Activated T-helper 9 cell treated with anti-CD3 and anti-CD28 coated beads, Interleukin-2, amount 50 U/mL, for 16 hours (primary cell): ENCODE results near the gene SEPTIN5.

Experiments used
- DNase-seq: peaks from one replicate; pipeline ENCODE4 v3.0.0-alpha.2; 2020; ENCODE audit warnings: low read depth

Gene SEPTIN5

DNA sequence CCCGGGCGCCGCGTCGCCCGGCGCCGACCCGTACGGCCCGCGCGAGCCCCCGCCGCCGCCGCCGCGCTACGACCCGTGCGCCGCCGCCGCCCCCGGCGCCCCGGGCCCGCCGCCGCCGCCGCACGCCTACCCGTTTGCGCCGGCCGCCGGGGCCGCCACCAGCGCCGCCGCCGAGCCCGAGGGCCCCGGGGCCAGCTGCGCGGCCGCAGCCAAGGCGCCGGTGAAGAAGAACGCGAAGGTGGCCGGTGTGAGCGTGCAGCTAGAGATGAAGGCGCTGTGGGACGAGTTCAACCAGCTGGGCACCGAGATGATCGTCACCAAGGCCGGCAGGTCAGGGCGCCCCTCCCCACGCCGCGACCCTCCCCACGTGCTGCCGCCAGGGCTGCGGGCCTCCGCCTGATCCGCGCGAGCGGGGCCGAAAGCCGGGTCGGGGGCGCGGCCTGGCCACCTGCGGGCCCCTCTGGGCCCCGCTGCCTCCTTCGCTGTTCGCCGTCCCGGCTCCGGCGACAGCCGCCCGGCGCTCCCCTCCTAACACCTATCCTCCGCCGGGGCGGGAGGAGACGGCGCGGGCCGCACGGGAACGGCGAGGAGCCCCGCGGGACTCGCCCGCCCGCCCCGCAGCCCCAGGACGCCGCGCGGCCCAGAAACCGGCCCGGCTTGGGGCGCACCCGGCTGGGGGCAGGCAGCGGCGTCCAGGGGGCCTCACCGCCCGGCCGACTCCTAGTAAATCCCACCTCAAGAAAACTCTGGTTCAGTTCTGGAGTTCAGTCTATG lies 46.8 kb downstream of the SEPTIN5 start:
- no peak for DNase-seq

DNA sequence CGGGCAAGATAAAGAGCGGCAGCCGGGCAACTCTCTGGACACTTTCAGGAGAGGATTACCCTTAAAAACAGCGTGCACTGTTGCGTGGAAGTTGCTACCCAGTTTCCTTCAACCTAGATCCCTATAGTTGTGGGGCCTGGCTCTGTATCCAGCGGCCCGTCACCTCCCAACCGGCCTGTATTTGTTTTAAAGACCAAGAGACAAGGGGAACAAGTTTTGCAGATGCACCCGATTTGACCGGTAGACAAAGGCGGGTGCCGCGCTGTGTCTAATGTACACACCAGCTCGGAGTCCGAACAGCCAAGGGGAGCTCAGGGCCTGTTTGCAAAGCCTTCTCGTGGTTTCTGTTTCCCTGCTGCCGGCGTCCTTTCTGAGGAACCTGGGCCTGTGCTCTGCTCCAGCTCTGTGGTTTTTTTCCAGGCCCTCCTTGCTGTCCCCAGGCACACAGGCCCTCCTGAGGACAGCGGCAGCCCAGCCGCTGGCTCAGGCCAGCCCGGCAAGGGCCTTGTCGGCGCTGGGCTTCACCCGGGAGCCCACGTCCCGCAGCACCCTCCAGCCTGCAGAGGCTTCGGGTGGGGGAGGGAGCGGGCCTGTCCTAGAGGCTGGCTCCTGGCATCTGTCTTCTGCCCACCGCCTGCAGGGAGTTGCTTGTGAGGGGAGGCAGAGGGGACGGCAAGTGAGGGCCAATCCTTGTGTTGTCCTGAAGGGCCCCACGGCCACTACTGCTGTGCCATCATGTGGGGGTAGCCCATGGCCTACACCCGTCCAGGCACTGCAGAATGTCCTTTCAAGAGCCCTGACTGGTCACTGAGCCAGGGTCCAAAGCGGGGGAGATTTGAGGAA lies 47.6 kb downstream of the SEPTIN5 start:
- DNase-seq, result no peak

DNA sequence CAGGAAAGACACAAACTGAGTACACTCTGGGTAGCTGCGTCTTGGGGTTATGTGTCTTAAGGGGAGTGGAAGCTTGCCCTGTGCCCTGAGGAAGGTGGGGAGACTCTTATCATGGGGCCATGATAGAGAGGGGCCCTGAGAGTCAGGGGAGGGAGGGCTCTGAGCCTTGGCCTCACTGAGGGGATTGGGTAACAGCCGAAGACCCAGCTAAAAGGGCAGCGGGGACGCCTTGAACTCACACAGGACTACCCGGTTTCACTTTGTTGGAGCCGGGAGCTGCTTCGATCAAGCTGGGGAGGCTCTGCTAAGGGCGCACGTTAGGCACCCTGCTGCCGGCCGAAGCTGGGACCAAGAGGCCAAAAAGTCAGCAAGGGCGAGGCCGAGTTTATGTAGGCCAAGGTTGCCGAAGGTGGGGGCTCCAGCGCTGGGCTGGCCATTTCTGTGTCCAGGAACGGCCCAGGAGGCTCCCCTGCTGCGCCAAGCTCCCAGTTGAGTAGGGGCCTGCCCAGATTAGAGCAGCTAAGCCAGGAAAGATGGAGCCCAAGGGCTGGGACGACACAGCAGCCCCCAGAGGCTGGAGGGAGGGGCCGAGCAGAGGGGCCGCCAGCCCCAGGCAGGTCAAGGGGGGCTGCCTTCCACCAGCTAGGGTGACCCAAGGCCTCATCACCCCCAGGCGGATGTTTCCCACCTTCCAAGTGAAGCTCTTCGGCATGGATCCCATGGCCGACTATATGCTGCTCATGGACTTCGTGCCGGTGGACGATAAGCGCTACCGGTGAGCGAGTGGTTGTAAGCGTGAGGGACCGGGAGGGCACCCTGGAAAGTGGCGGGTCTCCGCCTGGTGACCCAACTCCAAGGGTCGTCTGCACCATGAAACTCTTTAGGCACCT lies 48.5 kb downstream of the SEPTIN5 start:
- DNase-seq, result no peak

DNA sequence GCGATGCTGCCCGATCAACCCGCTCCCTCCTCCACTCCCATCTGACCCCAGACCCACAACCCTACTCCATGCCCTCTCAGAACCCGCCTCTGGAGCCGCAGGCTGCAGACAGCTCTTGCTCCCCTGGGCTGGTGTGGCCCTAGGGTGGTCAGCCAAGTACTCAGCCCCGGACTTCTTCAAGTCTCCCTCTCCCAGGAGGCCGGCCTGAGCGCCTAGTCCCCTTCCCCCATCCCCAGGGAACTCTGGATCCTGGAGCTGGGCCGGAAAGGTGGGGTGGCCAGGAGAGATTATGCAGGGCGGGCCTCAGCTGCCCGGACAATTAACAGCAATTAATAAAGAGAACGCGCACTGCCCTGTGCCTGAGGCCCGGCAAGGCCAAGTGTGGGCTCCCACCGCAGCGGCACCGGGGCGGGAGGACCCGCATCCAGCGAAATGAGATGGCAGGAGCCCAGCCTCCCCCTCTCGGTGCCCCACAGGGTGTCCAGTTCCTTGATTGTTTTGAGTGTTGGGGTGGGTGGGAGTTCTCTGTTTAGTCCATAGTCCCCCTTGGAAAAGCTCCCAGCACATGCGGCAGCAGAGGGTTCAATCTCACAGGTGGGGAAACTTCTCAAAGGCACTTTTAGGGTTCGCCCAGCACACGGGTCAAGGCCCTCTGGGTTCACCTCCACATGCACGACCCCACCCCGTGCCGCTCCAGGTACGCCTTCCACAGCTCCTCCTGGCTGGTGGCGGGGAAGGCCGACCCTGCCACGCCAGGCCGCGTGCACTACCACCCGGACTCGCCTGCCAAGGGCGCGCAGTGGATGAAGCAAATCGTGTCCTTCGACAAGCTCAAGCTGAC lies 49.4 kb downstream of the SEPTIN5 start:
- no peak for DNase-seq

DNA sequence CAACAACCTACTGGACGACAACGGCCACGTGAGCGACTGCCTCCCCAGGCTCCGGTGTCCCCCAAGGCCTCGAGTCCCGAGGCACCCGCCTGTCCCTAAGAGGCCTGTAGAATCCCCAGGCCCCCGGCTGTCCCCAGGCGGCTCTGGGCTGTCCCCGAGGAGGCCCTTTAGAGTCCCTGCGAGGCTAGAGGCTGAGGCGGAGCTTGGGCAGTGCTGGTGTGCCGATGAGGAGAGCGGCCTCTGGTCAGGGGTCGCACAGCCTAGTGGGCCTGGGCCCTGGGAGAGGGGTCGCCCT lies 49.9 kb downstream of the SEPTIN5 start:
- DNase-seq, result no peak

DNA sequence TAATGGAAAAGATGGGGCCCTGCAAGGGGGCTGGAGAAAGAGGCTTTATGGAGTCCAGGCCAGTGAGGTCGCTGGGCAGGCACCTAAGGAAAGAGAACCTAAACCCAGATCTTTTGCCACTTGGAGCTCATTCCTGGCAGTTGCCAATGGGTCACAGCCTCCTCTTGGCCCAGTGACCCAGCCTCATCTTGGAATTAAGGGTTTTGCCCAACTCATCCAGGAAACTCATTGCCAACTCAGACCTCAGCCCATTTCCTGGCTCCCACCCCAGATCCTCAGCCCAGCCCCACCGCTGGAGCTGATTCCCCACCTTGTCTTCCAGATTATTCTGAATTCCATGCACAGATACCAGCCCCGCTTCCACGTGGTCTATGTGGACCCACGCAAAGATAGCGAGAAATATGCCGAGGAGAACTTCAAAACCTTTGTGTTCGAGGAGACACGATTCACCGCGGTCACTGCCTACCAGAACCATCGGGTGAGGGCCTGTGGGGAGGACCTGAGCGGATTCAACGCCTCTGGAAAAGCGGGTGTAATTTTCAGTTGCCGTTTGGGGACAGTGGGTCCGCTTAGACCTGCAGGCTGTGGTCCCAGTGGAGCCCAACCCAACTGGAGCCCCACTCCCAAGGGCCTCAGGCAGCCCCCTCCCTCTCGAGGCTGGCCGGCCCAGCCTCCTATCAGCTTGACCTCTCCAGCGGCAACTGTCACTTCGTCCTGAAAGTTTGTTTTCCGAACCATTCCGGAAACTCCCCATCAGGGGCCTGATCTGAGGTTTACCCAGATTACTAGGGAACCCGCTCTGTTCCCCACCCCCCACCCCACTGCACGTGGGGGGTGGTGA lies 50.6 kb downstream of the SEPTIN5 start:
- DNase-seq, result no peak

DNA sequence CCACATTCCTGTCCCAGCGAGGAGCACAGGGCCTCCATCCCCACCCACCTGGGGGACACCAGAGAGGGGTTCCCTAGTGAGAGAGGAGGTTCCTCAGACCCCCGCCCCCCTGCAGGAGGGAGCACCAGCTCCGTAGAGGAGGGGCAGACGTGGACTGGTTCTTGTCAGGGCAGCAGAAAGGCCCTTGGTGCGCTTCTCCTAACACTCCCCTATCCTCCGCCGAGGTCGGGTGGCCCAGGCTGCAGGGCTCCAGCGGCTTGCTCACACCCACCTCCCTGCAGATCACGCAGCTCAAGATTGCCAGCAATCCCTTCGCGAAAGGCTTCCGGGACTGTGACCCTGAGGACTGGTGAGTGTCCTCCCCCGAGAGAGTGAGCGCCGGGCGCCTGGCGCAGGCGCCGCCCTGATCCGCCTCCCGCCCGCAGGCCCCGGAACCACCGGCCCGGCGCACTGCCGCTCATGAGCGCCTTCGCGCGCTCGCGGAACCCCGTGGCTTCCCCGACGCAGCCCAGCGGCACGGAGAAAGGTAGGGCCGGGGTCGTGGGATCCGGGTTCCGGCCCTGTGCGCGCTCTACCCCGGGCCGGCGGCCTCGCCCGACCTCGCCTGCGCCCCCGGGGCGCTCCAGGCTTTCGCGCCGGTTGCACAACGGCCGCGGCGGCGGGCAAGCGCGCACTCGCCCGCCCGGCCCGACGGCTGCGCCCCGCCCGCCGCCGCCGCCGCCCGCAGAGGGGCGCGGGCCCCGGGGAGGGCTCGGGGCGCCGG lies 51.4 kb downstream of the SEPTIN5 start:
- no peak for DNase-seq

DNA sequence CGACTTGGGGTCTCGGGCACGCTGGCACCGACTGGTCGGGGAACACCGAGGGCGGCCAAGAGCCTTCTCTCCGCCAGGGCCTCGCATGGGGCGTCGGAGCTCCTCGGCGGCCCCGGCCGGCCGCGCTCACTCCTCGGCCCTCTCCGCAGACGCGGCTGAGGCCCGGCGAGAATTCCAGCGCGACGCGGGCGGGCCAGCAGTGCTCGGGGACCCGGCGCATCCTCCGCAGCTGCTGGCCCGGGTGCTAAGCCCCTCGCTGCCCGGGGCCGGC lies 51.9 kb downstream of the SEPTIN5 start:
- DNase-seq, result no peak

DNA sequence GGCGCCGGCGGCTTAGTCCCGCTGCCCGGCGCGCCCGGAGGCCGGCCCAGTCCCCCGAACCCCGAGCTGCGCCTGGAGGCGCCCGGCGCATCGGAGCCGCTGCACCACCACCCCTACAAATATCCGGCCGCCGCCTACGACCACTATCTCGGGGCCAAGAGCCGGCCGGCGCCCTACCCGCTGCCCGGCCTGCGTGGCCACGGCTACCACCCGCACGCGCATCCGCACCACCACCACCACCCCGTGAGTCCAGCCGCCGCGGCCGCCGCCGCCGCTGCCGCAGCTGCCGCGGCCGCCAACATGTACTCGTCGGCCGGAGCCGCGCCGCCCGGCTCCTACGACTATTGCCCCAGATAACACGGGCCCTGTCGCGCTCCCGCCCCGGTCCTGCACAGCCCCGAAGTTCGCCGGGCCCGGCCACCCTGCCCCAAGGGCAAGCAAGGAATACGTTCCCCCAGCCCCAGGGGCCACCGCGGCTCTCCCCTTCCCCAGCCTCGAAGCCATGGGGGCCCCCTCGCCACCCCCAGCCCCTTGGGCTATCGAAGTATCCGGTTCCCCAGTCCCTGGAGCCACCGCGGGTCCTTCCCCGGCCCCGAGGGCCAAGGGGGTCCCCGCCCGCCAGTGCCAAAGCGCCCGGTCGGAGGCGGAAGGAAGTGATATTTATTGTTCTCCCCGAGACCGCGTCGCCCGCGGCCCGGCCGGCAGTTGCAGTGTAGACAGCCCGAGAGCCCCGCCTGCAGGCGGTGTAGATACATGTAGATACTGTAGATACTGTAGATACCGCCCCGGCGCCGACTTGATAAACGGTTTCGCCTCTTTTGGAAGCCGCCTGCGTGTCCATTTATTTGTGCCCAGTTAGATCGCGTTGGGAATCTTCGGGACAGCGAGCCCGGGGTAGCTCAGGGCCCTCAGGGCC lies 52.5 kb downstream of the SEPTIN5 start:
- no peak for DNase-seq

DNA sequence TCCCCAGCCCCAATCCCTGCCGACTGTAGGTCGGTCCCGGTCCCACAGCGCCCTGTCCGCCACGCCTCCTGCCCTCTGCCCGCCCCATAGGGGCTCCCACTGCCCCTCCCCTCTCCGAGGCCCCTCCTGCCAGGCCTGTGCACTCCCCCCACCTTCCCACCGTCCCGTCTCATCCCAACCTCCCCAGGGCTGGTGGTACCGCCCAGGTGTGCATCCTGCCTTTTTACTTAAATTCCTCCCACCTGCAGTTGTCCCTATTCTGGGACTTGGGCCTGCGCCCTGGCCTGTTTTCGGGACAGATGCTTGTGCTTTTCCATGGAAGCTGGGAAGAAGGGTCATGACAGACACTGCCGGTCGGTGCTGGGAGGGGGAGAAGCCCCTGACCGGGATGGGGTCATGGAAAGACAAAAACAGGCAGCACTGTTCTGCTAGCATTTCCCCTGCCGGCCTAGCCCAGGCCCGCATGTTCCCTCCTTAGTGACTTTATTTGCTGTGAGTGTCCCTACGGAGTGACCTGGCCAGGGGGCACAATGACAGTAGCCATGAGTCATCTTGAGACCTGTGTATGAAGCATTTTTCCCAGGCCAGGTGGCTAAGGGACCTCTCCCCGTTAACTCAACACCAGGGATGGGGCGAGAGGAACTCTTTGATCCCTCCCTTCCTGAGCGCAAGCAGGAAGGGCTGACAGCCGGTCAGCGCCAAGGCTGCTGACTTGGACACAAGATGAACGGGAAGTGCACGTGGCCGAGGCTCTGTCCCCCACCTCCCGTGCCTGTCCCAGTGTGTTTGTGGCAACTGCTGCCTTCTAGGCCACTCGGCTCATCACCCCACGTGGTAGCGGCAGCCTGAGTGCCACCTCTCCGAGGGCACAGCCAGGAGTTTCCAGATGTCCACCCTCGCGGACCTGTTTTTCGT lies 53.4 kb downstream of the SEPTIN5 start:
- DNase-seq, result no peak

DNA sequence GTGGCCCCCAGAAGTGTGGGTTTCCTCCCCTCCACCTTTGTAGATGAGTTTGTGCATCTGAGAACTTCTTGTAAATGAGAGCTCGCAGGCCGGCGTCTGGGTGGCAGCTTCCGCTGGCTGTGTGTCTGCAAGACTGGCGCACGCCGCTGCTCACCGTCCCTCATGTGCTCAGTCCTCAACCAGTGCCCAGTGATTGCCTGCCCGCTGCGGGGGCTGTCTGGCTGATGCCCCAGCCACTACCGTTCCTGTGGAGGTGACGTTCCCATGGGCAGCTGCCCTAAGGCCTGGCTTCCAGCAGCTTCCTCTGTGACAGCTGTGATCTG lies 55.1 kb downstream of the SEPTIN5 start:
- no peak for DNase-seq

DNA sequence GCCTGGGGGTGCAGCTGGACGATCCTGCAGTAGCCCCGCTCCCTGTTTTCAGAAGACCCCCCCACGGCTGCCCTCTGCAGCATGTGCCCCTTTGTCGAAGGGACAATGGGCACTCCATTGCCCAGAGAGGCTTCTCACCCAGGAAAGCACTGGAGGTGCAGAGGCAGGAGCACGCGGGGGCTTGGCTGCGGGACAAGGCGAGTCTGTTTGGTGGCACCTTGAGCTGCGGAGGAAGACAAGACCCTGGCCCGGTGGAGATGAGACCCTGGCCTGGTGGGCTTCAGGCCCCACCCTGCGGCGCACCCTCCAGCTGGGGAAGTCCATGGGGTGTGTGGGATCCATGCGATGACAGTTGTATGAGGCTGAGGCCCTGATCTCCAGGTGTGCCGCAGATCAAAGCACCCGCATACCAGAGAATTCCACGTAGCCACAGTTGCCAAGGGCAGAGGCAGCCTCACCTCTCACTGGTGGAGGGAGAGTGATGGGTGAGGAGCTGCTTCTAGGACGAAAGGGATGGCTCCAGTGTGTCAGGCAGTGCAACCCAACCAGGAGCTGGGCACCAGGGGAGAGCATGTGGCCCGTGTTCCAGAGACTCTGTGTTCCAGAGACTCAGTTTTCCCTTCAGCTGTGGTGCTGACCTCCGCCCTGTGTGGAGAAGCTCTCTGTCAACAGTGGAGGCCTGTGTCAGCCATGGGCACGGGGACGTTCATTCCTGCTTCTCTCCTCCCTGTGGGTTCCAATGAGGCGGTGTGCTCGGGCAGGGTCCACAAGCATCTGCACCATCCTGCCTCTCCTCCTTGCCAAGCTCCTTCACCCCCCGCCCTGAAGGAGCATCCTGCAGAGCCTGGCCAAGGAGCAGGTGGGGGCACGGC lies 56.3 kb downstream of the SEPTIN5 start:
- no peak for DNase-seq

DNA sequence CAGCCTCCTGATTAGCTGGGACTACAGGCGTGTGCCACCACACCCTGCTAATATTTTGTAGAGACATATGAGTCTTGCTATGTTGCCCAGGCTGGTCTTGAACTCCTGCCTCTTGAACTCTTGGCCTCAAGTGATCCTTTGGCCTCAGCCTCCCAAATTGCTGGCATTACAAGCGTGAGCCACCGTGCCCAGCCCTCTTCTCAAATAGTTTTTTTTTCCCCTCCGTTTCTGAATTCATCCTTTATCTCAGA lies 58.0 kb downstream of the SEPTIN5 start:
- DNase-seq, result no peak
